KOPT-K1 (cell line): ENCODE results near the gene HEPHL1.

Experiments
- H3K27ac ChIP-seq: fragments of 200-600 bp; sonication (generic); 2 replicates; pipeline ENCODE4 v1.5.1; 2016; ENCODE audit warnings: antibody characterized with exemption, mild to moderate bottlenecking, low read depth, low read length; ENCODE audit not compliant: poor library complexity, severe bottlenecking
- H3K36me3 ChIP-seq: fragments of 200-600 bp; sonication (generic); 2 replicates; pipeline ENCODE4 v1.5.1; 2017; ENCODE audit warnings: antibody characterized with exemption, mild to moderate bottlenecking, low read length, moderate library complexity; ENCODE audit not compliant: insufficient read depth
- H3K9me3 ChIP-seq: fragments of 200-600 bp; sonication (generic); 2 replicates; pipeline ENCODE4 v1.5.1; 2017; ENCODE audit warnings: antibody characterized with exemption, low read length, mild to moderate bottlenecking; ENCODE audit not compliant: insufficient read depth, poor library complexity, severe bottlenecking

The HEPHL1 gene

GRCh38 chr11:94140154-94140655 is 119.1 kb downstream of the HEPHL1 start:
- no peaks in the 10 kb centered on the region; the same call in 1 of the 2 replicates for H3K36me3 ChIP-seq
- H3K9me3 ChIP-seq: peaks cover 13% of the 10 kb centered on the region
- H3K27ac ChIP-seq: no peak overlapping the region

GRCh38 chr11:94141511-94142307 is 120.6 kb downstream of the HEPHL1 start:
- H3K9me3 ChIP-seq: peaks cover 7% of the 10 kb centered on the region
- no peaks in the 10 kb centered on the region; the same call in 1 of the 2 replicates for H3K36me3 ChIP-seq
- H3K27ac ChIP-seq: no peak overlapping the region

GRCh38 chr11:94142308-94143281 is 121.4 kb downstream of the HEPHL1 start:
- H3K27ac ChIP-seq: no peak overlapping the region
- no peaks in the 10 kb centered on the region for H3K9me3 ChIP-seq
- no peaks in the 10 kb centered on the region for H3K36me3 ChIP-seq

- Histone ChIP-seq H3K27ac (no peak overlapping the region), H3K36me3 (no peaks in the 10 kb centered on the region), H3K9me3 (no peaks in the 10 kb centered on the region)
Observed at GRCh38 chr11:94144216-94144615, 123.1 kb downstream of the HEPHL1 start.

- no peaks in the 10 kb centered on the region for H3K9me3 ChIP-seq
- H3K27ac ChIP-seq: no peak overlapping the region
- no peaks in the 10 kb centered on the region for H3K36me3 ChIP-seq
Observed at GRCh38 chr11:94144664-94145063, 123.5 kb downstream of the HEPHL1 start.

GRCh38 chr11:94145431-94145830 is 124.3 kb downstream of the HEPHL1 start:
- Histone ChIP-seq H3K27ac (no peak overlapping the region), H3K9me3 (no peaks in the 10 kb centered on the region), H3K36me3 (no peaks in the 10 kb centered on the region)

- H3K27ac ChIP-seq: no peak overlapping the region
- no peaks in the 10 kb centered on the region for H3K9me3 ChIP-seq
- H3K36me3 ChIP-seq: no peaks in the 10 kb centered on the region
Observed at GRCh38 chr11:94145916-94146315, 124.8 kb downstream of the HEPHL1 start.

- Histone ChIP-seq H3K27ac (no peak overlapping the region), H3K36me3 (no peaks in the 10 kb centered on the region), H3K9me3 (no peaks in the 10 kb centered on the region)
Observed at GRCh38 chr11:94147433-94147845, 126.3 kb downstream of the HEPHL1 start.

- Histone ChIP-seq H3K36me3 (peaks cover under 1% of the 10 kb centered on the region; the same call in 1 of the 2 replicates), H3K9me3 (no peaks in the 10 kb centered on the region), H3K27ac (no peak overlapping the region)
Observed at GRCh38 chr11:94148189-94148588, 127.0 kb downstream of the HEPHL1 start.

- no peaks in the 10 kb centered on the region for H3K9me3 ChIP-seq
- H3K27ac ChIP-seq: no peak overlapping the region
- peaks cover 14% of the 10 kb centered on the region for H3K36me3 ChIP-seq
Observed at GRCh38 chr11:94149431-94150017, 128.4 kb downstream of the HEPHL1 start.

GRCh38 chr11:94150056-94150455 is 128.9 kb downstream of the HEPHL1 start:
- H3K36me3 ChIP-seq: peaks cover 15% of the 10 kb centered on the region
- H3K9me3 ChIP-seq: no peaks in the 10 kb centered on the region
- no peak overlapping the region for H3K27ac ChIP-seq

GRCh38 chr11:94150704-94151685 is 129.8 kb downstream of the HEPHL1 start:
- Histone ChIP-seq H3K27ac (no peak overlapping the region), H3K36me3 (peaks cover 21% of the 10 kb centered on the region), H3K9me3 (peaks cover under 1% of the 10 kb centered on the region)

- Histone ChIP-seq H3K9me3 (peaks cover 7% of the 10 kb centered on the region), H3K27ac (no peak overlapping the region), H3K36me3 (peaks cover 26% of the 10 kb centered on the region)
Observed at GRCh38 chr11:94151903-94152677, 130.9 kb downstream of the HEPHL1 start.
